ENCODE results near the gene OR1G1. TPM values are rescaled to one million over a fixed set of nuclear protein-coding genes. Genes with fewer than 3 reads are reported as not detected.
"Not testable (repeated sequence)": the region's sequence is repeated elsewhere in the genome, so short reads cannot be mapped to it uniquely, and the experiment has no call there.

The OR1G1 gene
- not detected in 2 replicates for total RNA-seq (2014; rRNA removed; shearing (Covaris generic))
- not detected in 2 replicates for polyA plus RNA-seq (2014; cell fraction: nucleus; rRNA removed)

DNA sequence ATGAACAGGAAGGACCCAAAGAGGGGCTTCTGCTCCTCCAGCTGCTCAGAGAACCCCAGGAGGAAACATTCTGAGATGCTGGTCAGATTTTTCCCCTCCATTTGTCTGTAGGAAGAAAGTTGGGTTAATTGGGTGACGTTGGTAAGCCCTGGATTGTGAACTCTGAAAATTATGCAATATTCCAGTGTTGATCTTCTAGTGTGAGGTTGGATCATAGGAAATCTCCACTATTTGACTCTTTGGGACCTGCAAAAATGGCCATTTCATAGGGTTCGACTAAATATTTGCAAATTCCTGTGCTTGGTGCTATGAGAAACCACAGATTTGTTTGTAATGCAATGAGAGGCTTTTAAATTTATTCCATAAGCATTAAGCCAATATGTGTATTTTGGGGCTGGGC is at the start of gene OR1G1:
TSS of gene OR1G1 (minus strand) at position 101 of the 400 bp plus-strand sequence. CDS start at position 101, 0 bp downstream.
- DNase-seq (ENCODE audit: extremely low read depth, low read depth): no peak

DNA sequence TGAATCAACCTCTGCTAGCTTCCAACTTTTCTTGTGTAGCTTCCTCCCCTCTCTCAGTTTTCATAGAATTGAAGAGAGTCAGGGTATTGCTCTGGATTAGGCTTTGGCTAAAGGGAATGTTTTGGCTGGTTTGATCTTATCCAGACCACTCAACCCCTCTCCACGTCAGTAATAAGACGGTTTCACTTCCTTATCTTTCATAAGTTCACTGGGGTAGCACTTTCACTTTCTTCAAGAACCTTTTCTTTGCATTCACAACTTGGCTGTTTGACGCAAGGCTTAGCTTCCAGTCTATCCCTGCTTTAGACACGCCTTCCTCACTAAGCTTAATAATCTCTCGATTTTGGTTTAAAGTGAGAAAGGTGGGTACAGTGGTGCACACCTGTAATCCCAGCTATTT is 40.2 kb upstream of the OR1G1 start:
- no peak for DNase-seq (ENCODE audit: extremely low read depth, low read depth)

DNA sequence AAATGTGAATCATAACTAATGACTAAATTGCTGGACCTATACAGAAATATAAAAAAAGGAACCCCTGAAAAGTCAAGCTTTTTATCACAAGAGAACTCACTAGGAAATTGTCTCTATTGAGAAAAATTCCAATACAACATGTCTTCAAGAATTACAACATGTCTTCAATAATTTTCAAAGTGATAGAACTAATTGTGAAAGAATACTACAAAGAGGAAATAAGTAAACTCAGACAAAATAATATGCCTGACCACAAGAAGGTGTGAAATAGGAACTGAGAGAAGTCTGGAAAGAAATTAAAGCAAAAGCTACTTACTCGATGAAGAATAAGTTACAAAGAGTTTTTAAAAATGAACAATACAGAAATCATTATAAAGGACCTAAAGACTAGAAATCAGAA is 29.9 kb upstream of the OR1G1 start:
- no peak for DNase-seq (ENCODE audit: extremely low read depth, low read depth)

DNA sequence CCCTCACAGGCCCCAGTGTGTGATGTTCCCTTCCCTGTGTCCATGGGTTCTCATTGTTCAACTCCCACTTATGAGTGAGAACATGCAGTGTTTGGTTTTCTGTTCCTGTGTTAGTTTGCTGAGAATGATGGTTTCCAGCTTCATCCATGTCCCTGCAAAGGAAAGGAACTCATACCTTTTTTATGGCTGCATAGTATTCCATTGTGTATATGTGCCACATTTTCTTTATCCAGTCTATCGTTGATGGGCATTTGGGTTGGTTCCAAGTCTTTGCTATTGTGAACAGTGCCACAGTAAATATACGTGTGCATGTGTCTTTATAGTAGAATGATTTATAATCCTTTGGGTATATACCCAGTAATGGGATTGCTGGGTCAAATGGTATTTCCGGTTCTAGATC is 10.1 kb upstream of the OR1G1 start:
- not testable (repeated sequence) for DNase-seq (ENCODE audit: extremely low read depth, low read depth)

DNA sequence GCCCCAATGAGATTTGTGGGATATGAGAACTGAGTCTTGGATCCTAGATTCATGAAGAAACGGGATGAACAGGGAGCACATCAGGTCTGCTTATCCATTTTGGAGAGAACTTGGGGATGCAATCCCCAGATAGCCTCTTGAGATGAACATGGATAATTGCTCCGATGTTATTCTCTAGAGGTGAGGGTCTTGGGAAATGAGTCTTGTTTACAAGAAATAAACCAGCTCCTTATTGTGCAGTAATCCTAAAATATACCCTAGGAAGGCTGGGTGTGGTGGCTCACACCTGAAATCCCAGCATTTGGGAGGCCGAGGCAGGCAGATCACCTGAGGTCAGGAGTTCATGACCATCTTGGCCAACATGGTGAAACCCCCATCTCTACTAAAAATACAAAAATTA is 23.0 kb downstream of the OR1G1 start, which contains the start of gene OR1D2:
TSS of gene OR1D2 (minus strand) at position 101 of the 400 bp plus-strand sequence. CDS start 11,426 bp downstream, outside the sequence.
- no peak for DNase-seq (ENCODE audit: extremely low read depth, low read depth)

Other genes starting within 250 kb of the OR1G1 start
- gene OR1D5, start 63.9 kb downstream of the OR1G1 start, total RNA-seq (2014; rRNA removed; shearing (Covaris generic)): not detected in 2 replicates
- gene OR1D2, start 23.1 kb downstream of the OR1G1 start, total RNA-seq (2014; rRNA removed; shearing (Covaris generic)): not detected in 2 replicates
- gene OR1A2, start 70.0 kb upstream of the OR1G1 start, total RNA-seq (2014; rRNA removed; shearing (Covaris generic)): not detected in 2 replicates
- gene OR1A1, start 80.1 kb upstream of the OR1G1 start, total RNA-seq (2014; rRNA removed; shearing (Covaris generic)): not detected in 2 replicates
- not detected in 2 replicates for gene OR3A1, start 170.8 kb upstream of the OR1G1 start, total RNA-seq (2014; rRNA removed; shearing (Covaris generic))

Measured in NCI-H460 (cell line).